ENCODE measurements around the gene ATG10. TPM values are rescaled to one million over a fixed set of nuclear protein-coding genes. Genes with fewer than 3 reads are reported as not detected.

The ATG10 gene
- total RNA-seq, 1 donor from 2014 or later, result 4.8 TPM

DNA sequence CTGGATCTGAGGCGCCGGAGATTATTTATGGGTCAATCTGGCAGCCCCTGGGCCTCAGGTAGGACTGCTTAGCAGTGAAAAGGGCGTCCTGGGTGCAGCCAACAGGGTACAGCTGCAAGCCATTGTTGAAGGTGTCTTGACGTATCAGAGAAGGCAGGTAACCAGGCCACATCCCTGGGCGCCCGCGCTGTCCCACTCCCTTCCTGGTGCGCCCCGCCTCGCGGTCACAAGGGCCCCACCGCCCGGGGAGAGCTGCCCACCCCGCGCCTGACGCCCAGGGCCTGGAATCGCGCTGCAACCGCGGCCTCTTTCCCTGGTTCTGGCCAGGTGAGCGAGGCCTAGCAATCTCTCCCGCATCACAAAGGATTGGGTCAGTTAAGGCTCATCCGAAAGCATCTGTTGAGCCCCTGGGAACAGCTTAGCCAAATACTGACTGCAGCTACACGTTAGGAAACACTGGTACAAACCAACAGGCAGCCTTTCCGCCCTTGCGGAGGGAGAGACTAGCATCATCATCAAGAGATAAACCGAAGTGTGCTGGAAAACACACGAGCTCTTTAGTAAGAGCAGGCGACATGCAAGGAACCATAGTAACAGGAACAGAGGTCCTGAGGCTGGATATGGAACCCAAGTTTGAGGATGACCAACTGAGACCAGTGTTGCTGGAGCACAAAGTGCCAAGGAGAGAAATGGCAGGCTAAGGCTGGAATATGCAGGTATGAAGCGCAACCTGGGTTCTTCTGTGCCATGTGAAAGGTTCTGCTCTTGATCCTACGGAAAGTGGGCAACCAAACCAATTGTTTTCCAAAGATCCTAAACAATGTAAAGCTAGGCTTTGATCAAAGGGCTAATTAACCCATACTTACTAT, 302.8 kb downstream of the ATG10 start:
- no peak for DNase-seq (ENCODE audit: low read depth, low spot score)

- no peak for DNase-seq (ENCODE audit: low read depth, low spot score)
Observed at GRCh38 chr5:82275216-82275664, 303.4 kb downstream of the ATG10 start.

GRCh38 chr5:82276800-82277612, 305.2 kb downstream of the ATG10 start:
- no peak for DNase-seq (ENCODE audit: low read depth, low spot score)

DNA sequence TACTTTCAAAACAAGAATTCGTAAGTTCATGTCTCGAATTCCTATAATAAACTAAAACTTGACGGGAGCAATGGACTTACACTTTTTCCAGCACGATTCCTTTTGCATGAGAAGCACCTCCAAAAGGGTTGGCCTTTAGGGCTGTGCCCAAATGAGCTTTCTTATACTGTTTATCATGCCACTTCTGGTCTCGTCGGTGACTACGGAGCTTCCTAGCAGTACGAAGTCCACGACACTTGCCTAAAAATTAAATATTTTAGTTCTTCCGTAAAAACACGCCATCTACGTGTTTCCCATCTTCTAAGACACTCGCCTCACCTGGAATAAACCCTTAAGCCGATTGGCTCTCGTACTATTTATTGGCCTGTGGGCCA, 305.8 kb downstream of the ATG10 start:
- DNase-seq (ENCODE audit: low read depth, low spot score), result no peak

GRCh38 chr5:82277987-82278710, 306.3 kb downstream of the ATG10 start, which contains the start of gene RPS23:
Gene RPS23 (minus strand): TSS chr5:82278354. CDS start chr5:82278323, 31 bp downstream.
- peak; percentile 68 for DNase-seq (ENCODE audit: low read depth, low spot score)

GRCh38 chr5:82278711-82279370, 307.0 kb downstream of the ATG10 start:
- no peak for DNase-seq (ENCODE audit: low read depth, low spot score)

DNA sequence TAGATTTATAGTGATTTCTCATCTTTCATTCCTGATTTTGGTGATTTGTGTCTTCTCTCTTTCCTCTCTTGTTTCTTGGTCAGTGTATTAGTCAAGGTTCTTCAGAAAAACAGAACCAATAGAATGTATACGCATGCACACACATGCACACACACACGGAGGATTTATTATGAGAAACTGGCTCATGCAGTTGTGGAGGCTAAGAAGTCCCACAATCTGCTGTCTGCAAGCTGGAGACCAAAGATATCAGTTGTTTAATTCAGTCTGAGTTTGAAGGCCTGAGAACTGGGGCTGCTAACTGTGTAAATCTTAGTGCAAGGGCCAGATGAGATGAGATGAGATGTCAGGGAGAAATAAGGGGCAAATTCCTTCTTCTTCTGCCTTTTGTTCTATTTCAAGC, 312.1 kb downstream of the ATG10 start:
- no peak for DNase-seq (ENCODE audit: low read depth, low spot score)

DNA sequence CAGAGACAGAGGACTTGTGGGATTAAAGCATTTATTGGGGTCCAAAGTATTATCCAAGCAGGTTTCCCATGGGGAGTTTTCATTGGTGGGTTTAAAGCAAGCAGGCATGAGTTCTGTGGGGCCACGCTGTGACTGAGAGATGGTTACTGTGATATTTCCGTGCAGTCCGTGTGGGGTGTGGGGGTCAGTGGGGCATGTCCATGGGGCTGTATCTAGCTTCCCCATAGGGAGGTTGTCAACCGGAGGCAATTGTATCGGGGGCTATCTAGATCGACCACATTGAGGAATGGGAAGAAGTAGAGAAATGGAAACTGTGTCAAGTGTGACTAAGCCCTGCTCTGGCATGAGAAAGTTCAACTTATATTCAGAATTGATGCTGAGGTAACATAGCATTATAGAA, 313.4 kb downstream of the ATG10 start:
- no peak for DNase-seq (ENCODE audit: low read depth, low spot score)

DNA sequence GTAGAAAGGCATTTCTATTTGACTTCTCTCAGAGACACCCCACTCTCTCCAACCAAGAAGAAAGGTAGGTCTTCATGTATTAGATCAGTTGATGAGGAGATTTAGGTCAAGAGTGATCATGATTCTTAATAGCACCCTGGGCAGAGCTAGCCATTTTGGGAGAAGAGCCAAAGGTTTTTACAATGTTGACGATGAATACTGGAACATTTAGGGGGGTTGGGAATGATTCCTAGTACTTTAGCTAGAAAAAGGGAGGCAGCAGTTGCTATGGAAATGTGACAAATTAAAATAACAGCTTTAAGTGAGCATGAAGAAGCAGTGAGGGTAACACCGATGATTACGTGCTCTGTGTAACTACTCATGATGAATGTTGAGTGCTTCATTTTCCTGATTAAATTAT, 315.8 kb downstream of the ATG10 start:
- DNase-seq (ENCODE audit: low read depth, low spot score), result no peak

GRCh38 chr5:82290005-82290404, 318.2 kb downstream of the ATG10 start:
- DNase-seq (ENCODE audit: low read depth, low spot score), result no peak

DNA sequence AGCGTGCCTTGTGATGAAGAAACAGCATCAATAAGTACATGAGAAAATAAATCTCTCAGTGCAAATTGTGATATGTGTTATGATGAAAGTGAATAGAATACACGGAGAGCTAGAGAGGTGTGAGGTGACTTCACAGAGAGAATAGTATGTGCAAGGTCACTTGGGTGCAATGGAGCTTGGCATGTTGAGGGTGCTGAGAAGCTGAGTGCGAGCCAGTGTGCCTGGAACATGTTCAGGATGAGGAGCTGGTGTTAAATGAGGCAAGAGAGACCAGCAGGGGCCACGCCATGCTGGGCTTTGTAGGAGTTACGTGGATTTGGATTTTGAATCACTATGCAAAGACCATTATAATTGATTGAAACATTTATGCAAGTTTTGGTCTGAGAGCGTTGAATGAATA, 319.1 kb downstream of the ATG10 start:
- DNase-seq (ENCODE audit: low read depth, low spot score), result no peak

DNA sequence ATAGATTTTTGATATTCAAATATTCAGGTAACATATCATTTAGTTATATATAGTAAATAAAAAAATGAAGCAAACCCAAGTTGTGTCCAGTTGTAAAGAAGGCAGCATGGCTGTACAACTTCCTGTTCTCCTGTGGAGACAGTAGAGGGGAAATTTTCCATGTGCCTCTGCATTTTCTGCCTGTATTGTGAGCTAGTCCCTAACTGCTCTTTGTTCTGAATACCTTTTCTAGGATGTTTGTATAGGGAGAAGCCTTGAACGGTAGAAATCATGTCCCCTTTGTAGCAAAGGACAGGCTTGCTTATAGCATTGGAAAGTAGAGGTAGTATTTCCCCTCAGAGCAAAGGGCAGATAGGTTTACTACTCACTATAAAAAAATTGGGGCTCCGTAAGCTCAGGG, 319.6 kb downstream of the ATG10 start:
- DNase-seq (ENCODE audit: low read depth, low spot score), result no peak

DNA sequence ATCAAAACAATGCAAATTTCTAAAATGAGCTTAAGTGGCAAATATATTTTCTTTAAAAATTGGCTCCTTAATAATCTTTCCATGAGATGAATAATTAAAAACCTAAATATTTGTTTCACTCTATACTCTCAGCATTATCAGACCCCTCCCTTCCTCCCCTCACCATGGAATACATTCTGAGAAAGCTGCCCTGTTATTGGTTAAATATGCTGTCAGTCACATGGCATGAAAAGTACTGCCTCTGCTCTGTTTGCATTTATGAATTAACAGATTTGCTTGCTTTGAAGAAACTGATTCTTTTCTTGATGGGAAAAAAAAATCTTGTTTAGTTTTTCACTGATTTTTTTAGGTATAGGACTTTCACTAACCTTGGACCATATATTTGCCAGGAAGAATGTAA, 323.3 kb downstream of the ATG10 start:
- DNase-seq (ENCODE audit: low read depth, low spot score), result no peak

DNA sequence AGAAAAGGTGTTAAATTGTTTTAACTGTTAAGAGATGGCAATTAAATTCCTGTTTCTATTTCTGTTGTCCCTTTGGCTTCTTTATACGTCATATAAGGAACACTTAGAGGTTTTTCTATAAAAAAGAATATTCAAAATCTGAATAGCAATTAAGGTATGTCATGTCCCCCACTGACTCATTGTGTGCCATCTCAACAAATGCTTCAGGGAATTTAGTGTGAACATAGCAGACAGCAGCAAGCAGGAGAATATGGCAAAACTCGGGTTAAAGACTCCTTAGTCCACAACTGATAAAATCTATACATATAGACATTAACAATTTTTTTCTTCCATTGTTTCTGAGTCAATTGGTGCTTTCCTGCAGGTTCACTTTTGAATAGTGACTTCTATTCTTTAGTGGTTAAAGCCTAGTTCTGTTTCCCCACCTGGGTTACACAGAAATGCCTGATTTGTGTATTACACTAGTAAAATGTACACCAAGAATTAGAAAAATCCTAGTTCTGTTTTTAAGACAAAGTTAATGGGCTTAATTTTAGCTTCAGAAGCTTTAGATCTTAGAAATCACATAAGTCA, 324.2 kb downstream of the ATG10 start:
- DNase-seq (ENCODE audit: low read depth, low spot score), result no peak

DNA sequence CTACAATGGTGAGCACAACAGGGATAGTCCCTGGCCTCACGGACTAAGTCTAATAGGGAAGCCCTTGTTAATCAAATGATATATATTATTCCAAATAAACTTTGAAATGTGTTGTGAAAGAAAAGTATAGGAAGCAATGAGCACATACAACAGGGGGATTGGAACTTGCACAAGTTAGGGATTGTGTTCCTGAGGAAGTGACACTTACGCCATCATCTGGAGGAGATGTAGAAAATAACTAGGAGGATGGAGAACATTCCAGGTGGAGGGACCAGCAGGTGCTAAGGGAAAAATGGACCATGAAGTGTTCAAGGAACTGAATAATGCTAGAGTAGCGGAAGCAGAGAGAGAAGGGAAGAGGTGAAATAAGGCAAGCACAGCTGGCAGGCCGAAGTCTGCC, 325.1 kb downstream of the ATG10 start:
- DNase-seq (ENCODE audit: low read depth, low spot score), result no peak

GRCh38 chr5:82297711-82298110, 325.9 kb downstream of the ATG10 start:
- no peak for DNase-seq (ENCODE audit: low read depth, low spot score)

DNA sequence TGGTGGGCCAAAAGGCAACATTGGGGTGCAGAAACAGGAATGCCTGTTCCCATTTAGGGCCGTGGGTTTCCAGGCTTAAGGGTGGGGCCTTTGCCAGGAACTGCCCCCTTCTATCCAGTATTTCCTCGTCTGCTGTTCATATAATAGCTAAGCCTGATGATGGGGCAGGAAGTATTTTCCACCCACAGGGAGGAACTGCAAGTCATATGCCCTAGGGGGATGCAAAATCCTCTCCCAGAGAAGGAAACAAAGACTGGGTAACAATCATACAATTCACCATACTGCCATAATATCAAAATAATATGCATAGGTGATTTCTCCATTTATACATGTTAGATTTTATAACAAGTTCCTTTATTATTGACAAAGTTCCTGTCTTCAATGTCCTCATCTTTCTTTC, 326.8 kb downstream of the ATG10 start:
- no peak for DNase-seq (ENCODE audit: low read depth, low spot score)

GRCh38 chr5:82301190-82301589, 329.4 kb downstream of the ATG10 start:
- DNase-seq (ENCODE audit: low read depth, low spot score), result no peak

Data from pulmonary artery endothelial cell (primary cell).